Type B pancreatic cell (in vitro differentiated cells): ENCODE measurements around the gene SSH3. TPM values are rescaled to one million over a fixed set of nuclear protein-coding genes. Genes with fewer than 3 reads are reported as not detected.

Experiments used
- DNase-seq: peaks from one replicate; pipeline ENCODE4 v3.0.0; 2021; ENCODE audit warnings: mixed read lengths; ENCODE audit not compliant: unreplicated experiment; ENCODE audit errors: extremely low spot score
- H3K27ac Mint-ChIP-seq: 2 replicates; pipeline ENCODE4 v1.8.0; 2021; ENCODE audit warnings: mild to moderate bottlenecking, mixed read lengths
- H3K27me3 Mint-ChIP-seq: 2 replicates; pipeline ENCODE4 v1.8.0; 2021; ENCODE audit warnings: mixed read lengths
- H3K36me3 Mint-ChIP-seq: 2 replicates; pipeline ENCODE4 v1.8.0; 2021; ENCODE audit warnings: mixed read lengths
- H3K4me1 Mint-ChIP-seq: one replicate; pipeline ENCODE4 v1.8.0; 2021; ENCODE audit warnings: mixed read lengths; ENCODE audit not compliant: unreplicated experiment
- H3K4me3 Mint-ChIP-seq: 2 replicates; pipeline ENCODE4 v1.8.0; 2021; ENCODE audit warnings: mild to moderate bottlenecking, mixed read lengths
- H3K9me3 Mint-ChIP-seq: 2 replicates; pipeline ENCODE4 v1.8.0; 2021; ENCODE audit warnings: mixed read lengths
- CTCF ChIP-seq: fragments of 200-600 bp; sonication (generic); conservative IDR thresholded peaks from 2 replicates; pipeline ENCODE4 v1.5.0; 2021; ENCODE audit warnings: antibody characterized with exemption, mild to moderate bottlenecking
- total RNA-seq: library from RNA; stranded (reverse); gene quantifications from 2 replicates; pipeline ENCODE4 v1.2.1, GENCODE V29; 2021; ENCODE audit warnings: low replicate concordance

The SSH3 gene
- total RNA-seq, 1 donor from 2014 or later, result 32.0 TPM

- Mint-ChIP-seq H3K36me3 (no peaks in the 10 kb centered on the region), H3K27me3 (no peaks in the 10 kb centered on the region)
Measured at GRCh38 chr11:67262731-67263675, 40.3 kb upstream of the SSH3 start.

GRCh38 chr11:67264260-67264659 is 39.1 kb upstream of the SSH3 start:
- peak overlapping the region; percentile 82 for H3K4me3 Mint-ChIP-seq
- no peaks in the 10 kb centered on the region for H3K9me3 Mint-ChIP-seq
- TF ChIP-seq CTCF, result no peak
- peak overlapping the region; percentile 39 for H3K27ac Mint-ChIP-seq
- DNase-seq, result no peak
- no peaks in the 10 kb centered on the region for H3K36me3 Mint-ChIP-seq
- no peaks in the 10 kb centered on the region for H3K27me3 Mint-ChIP-seq
- peaks cover 24% of the 10 kb centered on the region for H3K4me1 Mint-ChIP-seq

More at GRCh38 chr11:67262731-67263675, 40.3 kb upstream of the SSH3 start:
- no peak for DNase-seq
- peak overlapping the region; percentile 86 for H3K27ac Mint-ChIP-seq
- peak; percentile 88 for TF ChIP-seq CTCF
- H3K9me3 Mint-ChIP-seq, result no peaks in the 10 kb centered on the region
- peaks cover 24% of the 10 kb centered on the region for H3K4me1 Mint-ChIP-seq
- H3K4me3 Mint-ChIP-seq, result peak overlapping the region; percentile 72

- Mint-ChIP-seq H3K9me3 (no peaks in the 10 kb centered on the region), H3K4me1 (peaks cover 26% of the 10 kb centered on the region), H3K27ac (peak overlapping the region; percentile 78), H3K36me3 (no peaks in the 10 kb centered on the region), H3K27me3 (no peaks in the 10 kb centered on the region), H3K4me3 (peak overlapping the region; percentile 82)
- no peak for TF ChIP-seq CTCF
- DNase-seq, result no peak
Measured at GRCh38 chr11:67264877-67265632, 38.3 kb upstream of the SSH3 start.

- no peaks in the 10 kb centered on the region for H3K9me3 Mint-ChIP-seq
- peak; percentile 83 for DNase-seq
- peak overlapping the region; percentile 81 for H3K27ac Mint-ChIP-seq
- H3K36me3 Mint-ChIP-seq, result no peaks in the 10 kb centered on the region
- peak; percentile 79 for TF ChIP-seq CTCF
- H3K4me1 Mint-ChIP-seq, result peaks cover 34% of the 10 kb centered on the region
- H3K27me3 Mint-ChIP-seq, result no peaks in the 10 kb centered on the region
- peak overlapping the region; percentile 83 for H3K4me3 Mint-ChIP-seq
Measured at GRCh38 chr11:67265633-67266448, 37.5 kb upstream of the SSH3 start.
